HEK293 (cell line): ENCODE results near the gene RFESD.

ENCODE experiments used
- CTCF ChIA-PET: fragments of 350-600 bp; formaldehyde crosslinking; extraction: SDS; loops from one replicate; lab custom pipeline; 2021; ENCODE audit warnings: antibody characterized with exemption; lab: Yijun Ruan, JAX
- POLR2A ChIA-PET: fragments of 300-600 bp; formaldehyde crosslinking; extraction: SDS; loops from one replicate; lab custom pipeline; 2020; ENCODE audit warnings: antibody characterized with exemption, inconsistent platforms; lab: Yijun Ruan, JAX
- H3K27ac ChIP-seq: fragments of 200-500 bp; sonication (Bioruptor generic); 2 replicates; pipeline ENCODE4 v1.5.1; 2014; ENCODE audit warnings: low read depth, low read length, control low read depth, inconsistent platforms; ENCODE audit errors: extremely low read depth
- H3K36me3 ChIP-seq, 2 experiments: fragments of 200-500 bp in 1 of 2; sonication (Bioruptor generic) in 1 of 2; 1 replicate in 1 of 2; 2 replicates in 1 of 2; pipeline ENCODE4 v1.5.1; 2014 to 2017; ENCODE audit warnings: inconsistent platforms in 2 of 2, low read length in 2 of 2; ENCODE audit not compliant: control insufficient read depth in 2 of 2, insufficient read depth in 1 of 2
- H3K4me1 ChIP-seq: fragments of 200-500 bp; sonication (Bioruptor generic); 2 replicates; pipeline ENCODE4 v1.5.1; 2014; ENCODE audit warnings: mild to moderate bottlenecking, low read length, inconsistent platforms; ENCODE audit not compliant: control insufficient read depth, insufficient read depth
- H3K4me3 ChIP-seq: 2 replicates; pipeline ENCODE4 v1.5.1; 2011; ENCODE audit warnings: low read depth, mild to moderate bottlenecking, control low read depth, low read length, moderate library complexity
- H3K9me3 ChIP-seq: fragments of 200-500 bp; sonication (Bioruptor generic); 2 replicates; pipeline ENCODE4 v1.5.1; 2014; ENCODE audit warnings: low read depth, low read length, inconsistent platforms; ENCODE audit not compliant: control insufficient read depth, insufficient read depth
- ATF2 ChIP-seq: fragments of 450-650 bp; formaldehyde crosslinking; IDR thresholded peaks from 2 replicates; pipeline ENCODE4 v1.5.1; 2016; ENCODE audit warnings: missing biosample characterization, missing genetic modification characterization, low read depth
- PRDM1 ChIP-seq: fragments of 450-650 bp; formaldehyde crosslinking; IDR thresholded peaks from 2 replicates; pipeline ENCODE4; 2016; ENCODE audit warnings: missing biosample characterization, missing genetic modification characterization
- SP2 ChIP-seq: fragments of 450-650 bp; formaldehyde crosslinking; IDR thresholded peaks from 2 replicates; pipeline ENCODE4 v1.5.1; 2016; ENCODE audit warnings: missing biosample characterization, missing genetic modification characterization
- TCF7L2 ChIP-seq: IDR thresholded peaks from 2 replicates; pipeline ENCODE4 v1.6.1; 2011; ENCODE audit warnings: low read depth, mild to moderate bottlenecking, inconsistent platforms, low read length, moderate library complexity, borderline replicate concordance
- TSHZ1 ChIP-seq: fragments of 450-650 bp; formaldehyde crosslinking; IDR thresholded peaks from 2 replicates; pipeline ENCODE4 v1.5.1; 2016; ENCODE audit warnings: missing biosample characterization, missing genetic modification characterization, borderline replicate concordance
- ZBTB10 ChIP-seq: fragments of 450-650 bp; formaldehyde crosslinking; IDR thresholded peaks from 2 replicates; pipeline ENCODE4 v1.5.1; 2016; ENCODE audit warnings: missing biosample characterization, missing genetic modification characterization
- ZBTB26 ChIP-seq: fragments of 450-650 bp; formaldehyde crosslinking; optimal IDR thresholded peaks from 2 replicates; pipeline ENCODE3; 2016; ENCODE audit warnings: missing biosample characterization, mild to moderate bottlenecking, missing genetic modification characterization
- ZNF138 ChIP-seq: fragments of 450-650 bp; formaldehyde crosslinking; IDR thresholded peaks from 2 replicates; pipeline ENCODE4 v1.5.1; 2016; ENCODE audit warnings: missing biosample characterization, missing genetic modification characterization, borderline replicate concordance
- ZNF140 ChIP-seq: fragments of 450-650 bp; formaldehyde crosslinking; IDR thresholded peaks from 2 replicates; pipeline ENCODE4 v1.5.1; 2016; ENCODE audit warnings: missing biosample characterization, missing genetic modification characterization
- ZNF19 ChIP-seq: fragments of 450-650 bp; formaldehyde crosslinking; IDR thresholded peaks from 2 replicates; pipeline ENCODE4; 2016; ENCODE audit warnings: missing biosample characterization, missing genetic modification characterization, low read depth
- ZNF398 ChIP-seq: fragments of 450-650 bp; formaldehyde crosslinking; IDR thresholded peaks from 2 replicates; pipeline ENCODE4 v1.5.1; 2017; ENCODE audit warnings: missing biosample characterization, missing genetic modification characterization
- ZNF433 ChIP-seq: fragments of 450-650 bp; formaldehyde crosslinking; IDR thresholded peaks from 2 replicates; pipeline ENCODE4 v1.5.1; 2016; ENCODE audit warnings: missing biosample characterization, missing genetic modification characterization, low read depth
- ZNF571 ChIP-seq: fragments of 450-650 bp; formaldehyde crosslinking; IDR thresholded peaks from 2 replicates; pipeline ENCODE4 v1.5.0; 2017; ENCODE audit warnings: missing biosample characterization, missing genetic modification characterization
- ZNF600 ChIP-seq: fragments of 450-650 bp; formaldehyde crosslinking; IDR thresholded peaks from 2 replicates; pipeline ENCODE4 v1.5.1; 2016; ENCODE audit warnings: missing biosample characterization, missing genetic modification characterization
- ZNF664 ChIP-seq: fragments of 450-650 bp; formaldehyde crosslinking; IDR thresholded peaks from 2 replicates; pipeline ENCODE4 v1.5.1; 2016; ENCODE audit warnings: missing biosample characterization, missing genetic modification characterization
- ZNF701 ChIP-seq: fragments of 450-650 bp; formaldehyde crosslinking; IDR thresholded peaks from 2 replicates; pipeline ENCODE4 v1.5.1; 2016; ENCODE audit warnings: missing biosample characterization, missing genetic modification characterization
- ZNF704 ChIP-seq: fragments of 450-650 bp; formaldehyde crosslinking; IDR thresholded peaks from 2 replicates; pipeline ENCODE4 v1.5.1; 2016; ENCODE audit warnings: missing biosample characterization, missing genetic modification characterization
- ZSCAN16 ChIP-seq: fragments of 450-650 bp; formaldehyde crosslinking; IDR thresholded peaks from 2 replicates; pipeline ENCODE4 v1.5.1; 2016; ENCODE audit warnings: missing biosample characterization, missing genetic modification characterization
- ZSCAN4 ChIP-seq: fragments of 450-650 bp; formaldehyde crosslinking; IDR thresholded peaks from 2 replicates; pipeline ENCODE4 v1.5.1; 2017; ENCODE audit warnings: missing biosample characterization, missing genetic modification characterization

The RFESD gene

GRCh38 chr5:95620870-95621838 is 25.4 kb upstream of the RFESD start (continued):
- no peak for TF ChIP-seq TSHZ1 (tag by site-specific recombination)
- TF ChIP-seq, all 188 proteins: peak for 0

GRCh38 chr5:95621839-95622629 is 24.5 kb upstream of the RFESD start:
- POLR2A ChIA-PET, result interaction anchor here (0.8 kb wide), 1 partner anchor 10 kb away, joined by 3 read pairs; no protein-coding TSS in a partner anchor
- TF ChIP-seq ZNF398 (tag by site-specific recombination), result no peak
- TF ChIP-seq ZSCAN16 (tag by site-specific recombination), result no peak
- TF ChIP-seq ZNF19, result no peak
- no peak for TF ChIP-seq PRDM1 (tag by site-specific recombination)
- no peak for TF ChIP-seq ZNF664 (tag by site-specific recombination)
- TF ChIP-seq ATF2 (tag by site-specific recombination), result no peak
- no peak for TF ChIP-seq ZBTB26 (tag by site-specific recombination)
- TF ChIP-seq ZNF433 (tag by site-specific recombination), result no peak
- TF ChIP-seq ZNF140 (tag by site-specific recombination), result no peak
- TF ChIP-seq ZNF701 (tag by site-specific recombination), result no peak
- TF ChIP-seq ZSCAN4 (tag by site-specific recombination), result no peak
- no peak for TF ChIP-seq ZNF138 (tag by site-specific recombination)
- no peak for TF ChIP-seq ZNF704 (tag by site-specific recombination)
- TF ChIP-seq ZNF571 (tag by site-specific recombination), result no peak
- TF ChIP-seq SP2 (tag by site-specific recombination), result no peak
- TF ChIP-seq ZNF600 (tag by site-specific recombination), result no peak
- TF ChIP-seq ZBTB10 (tag by site-specific recombination), result no peak
- no peak for TF ChIP-seq TCF7L2

More at GRCh38 chr5:95621839-95622629, 24.5 kb upstream of the RFESD start:
- H3K4me3 ChIP-seq, result no peak overlapping the region
- CTCF ChIA-PET, result interaction anchor here (0.5 to 1.4 kb wide), 3 partner anchors 16 to 159 kb away, joined by 3 to 4 read pairs (median 3); no protein-coding TSS in a partner anchor
- no peaks in the 10 kb centered on the region for H3K9me3 ChIP-seq
- H3K4me1 ChIP-seq, result no peaks in the 10 kb centered on the region
- no peak overlapping the region for H3K27ac ChIP-seq
- no peaks in the 10 kb centered on the region for H3K36me3 ChIP-seq
